SK-N-SH treated with all-trans-retinoic acid at 6 μM for 48 hours (cell line): Measurements from ENCODE around the gene TRPM5.

Experiments used
- ATAC-seq: fragments of 200-7000 bp; cut with Tn5 transposase; 3 replicates; pipeline ENCODE4 v1.9.1; 2020; ENCODE audit warnings: mild to moderate bottlenecking, moderate library complexity
- ARNTL ChIP-seq: fragments of 450-650 bp; formaldehyde crosslinking; IDR thresholded peaks from 2 replicates; pipeline ENCODE4 v1.5.0; 2020; ENCODE audit warnings: low read depth, mild to moderate bottlenecking, moderate library complexity, borderline replicate concordance
- BACH2 ChIP-seq: fragments of 250-450 bp; sonication (Bioruptor Pico); IDR thresholded peaks from 2 replicates; pipeline ENCODE4 v1.9.0; 2021; ENCODE audit warnings: mild to moderate bottlenecking, borderline replicate concordance
- CSDC2 ChIP-seq: fragments of 250-450 bp; sonication (Bioruptor Pico); IDR thresholded peaks from 2 replicates; pipeline ENCODE4 v1.5.0; 2020; ENCODE audit warnings: mild to moderate bottlenecking, moderate library complexity
- ESRRG ChIP-seq: fragments of 250-450 bp; sonication (Bioruptor Pico); IDR thresholded peaks from 2 replicates; pipeline ENCODE4 v1.6.1; 2021; ENCODE audit warnings: mild to moderate bottlenecking
- ISL1 ChIP-seq: fragments of 250-450 bp; sonication (Bioruptor Pico); IDR thresholded peaks from 2 replicates; pipeline ENCODE4 v2.1.2; 2022; ENCODE audit warnings: mild to moderate bottlenecking, moderate library complexity
- OSR1 ChIP-seq: fragments of 250-450 bp; sonication (Bioruptor Pico); IDR thresholded peaks from 2 replicates; pipeline ENCODE4 v1.8.0; 2022; ENCODE audit warnings: moderate library complexity, mild to moderate bottlenecking, inconsistent platforms
- PPARA ChIP-seq: fragments of 250-450 bp; sonication (Bioruptor Pico); IDR thresholded peaks from 2 replicates; pipeline ENCODE4 v1.5.0; 2020; ENCODE audit warnings: mild to moderate bottlenecking, borderline replicate concordance
- SNAI2 ChIP-seq: fragments of 250-450 bp; sonication (Bioruptor Pico); IDR thresholded peaks from 2 replicates; pipeline ENCODE4 v1.5.0; 2020; ENCODE audit warnings: mild to moderate bottlenecking, moderate library complexity
- TCF4 ChIP-seq: fragments of 250-450 bp; sonication (Bioruptor Pico); IDR thresholded peaks from 2 replicates; pipeline ENCODE4 v1.8.0; 2021; ENCODE audit warnings: mild to moderate bottlenecking, moderate library complexity, borderline replicate concordance
- TOX ChIP-seq: fragments of 250-450 bp; sonication (Bioruptor Pico); IDR thresholded peaks from 2 replicates; pipeline ENCODE4 v1.8.0; 2021; ENCODE audit warnings: mild to moderate bottlenecking, moderate library complexity, borderline replicate concordance
- ZFP3 ChIP-seq: fragments of 250-450 bp; sonication (Bioruptor Pico); IDR thresholded peaks from 2 replicates; pipeline ENCODE4 v1.5.0; 2020; ENCODE audit warnings: mild to moderate bottlenecking, moderate library complexity
- ZNF565 ChIP-seq: fragments of 450-650 bp; formaldehyde crosslinking; conservative IDR thresholded peaks from 2 replicates; pipeline ENCODE4 v1.5.0; 2020; ENCODE audit warnings: low read depth, mild to moderate bottlenecking, moderate library complexity
- ZNF70 ChIP-seq: fragments of 450-650 bp; formaldehyde crosslinking; IDR thresholded peaks from 2 replicates; pipeline ENCODE4 v1.5.0; 2020; ENCODE audit warnings: mild to moderate bottlenecking, moderate library complexity
- TF ChIP-seq, protein P1 (sequence below): fragments of 250-450 bp; sonication (Bioruptor Pico); IDR thresholded peaks from 2 replicates; pipeline ENCODE4 v1.5.0; 2020; ENCODE audit warnings: mild to moderate bottlenecking, moderate library complexity
- TF ChIP-seq, protein P2 (sequence below): fragments of 250-450 bp; sonication (Bioruptor Pico); IDR thresholded peaks from 2 replicates; pipeline ENCODE4 v1.5.1; 2021; ENCODE audit warnings: mild to moderate bottlenecking, moderate library complexity
- TF ChIP-seq, protein P3 (sequence below): fragments of 250-450 bp; sonication (Bioruptor Pico); IDR thresholded peaks from 2 replicates; pipeline ENCODE4 v1.5.1; 2020; ENCODE audit warnings: low read depth, mild to moderate bottlenecking, moderate library complexity

TRPM5 gene

DNA sequence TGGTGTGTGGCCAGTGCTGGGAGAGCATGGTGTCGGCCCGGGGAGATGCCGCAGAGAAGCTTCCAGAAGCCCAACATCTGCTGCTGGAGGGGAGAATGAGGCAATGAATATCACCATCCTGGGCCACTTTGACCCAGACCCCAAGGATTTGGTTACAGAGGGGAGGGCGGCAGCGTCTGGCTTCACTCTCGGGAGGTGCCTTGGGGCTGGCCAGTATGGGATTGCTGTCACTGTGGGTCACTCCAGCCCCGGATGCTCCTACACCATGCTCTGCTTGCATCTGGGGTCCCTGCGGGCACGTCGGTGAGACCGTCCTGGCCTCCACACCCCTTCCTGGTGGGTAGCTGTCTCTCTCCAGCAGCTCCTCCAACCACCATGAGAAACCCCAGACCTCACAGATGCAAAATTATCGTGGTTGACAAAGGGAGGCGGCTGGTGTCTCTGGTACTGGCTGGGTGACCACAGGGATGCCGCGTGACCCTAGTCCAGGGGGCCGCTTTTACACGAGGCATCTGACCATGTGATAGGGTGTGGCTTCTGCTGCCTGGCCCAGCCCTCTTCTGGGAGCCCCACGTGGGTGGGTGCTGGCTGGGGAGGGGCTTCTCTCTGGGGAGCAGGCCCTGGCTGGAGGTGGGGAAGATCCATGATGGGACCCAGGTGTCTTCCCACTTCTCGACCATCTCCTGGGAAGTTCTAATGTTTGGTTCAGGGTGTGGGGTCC, 6.2 kb upstream of the TRPM5 start:
- TF ChIP-seq ZFP3 (CRISPR knock-in tag) (no peak), TCF4 (CRISPR knock-in tag) (no peak), ISL1 (CRISPR knock-in tag) (no peak), CSDC2 (CRISPR knock-in tag) (no peak), OSR1 (CRISPR knock-in tag) (no peak)
- TF ChIP-seq, protein P1, sequence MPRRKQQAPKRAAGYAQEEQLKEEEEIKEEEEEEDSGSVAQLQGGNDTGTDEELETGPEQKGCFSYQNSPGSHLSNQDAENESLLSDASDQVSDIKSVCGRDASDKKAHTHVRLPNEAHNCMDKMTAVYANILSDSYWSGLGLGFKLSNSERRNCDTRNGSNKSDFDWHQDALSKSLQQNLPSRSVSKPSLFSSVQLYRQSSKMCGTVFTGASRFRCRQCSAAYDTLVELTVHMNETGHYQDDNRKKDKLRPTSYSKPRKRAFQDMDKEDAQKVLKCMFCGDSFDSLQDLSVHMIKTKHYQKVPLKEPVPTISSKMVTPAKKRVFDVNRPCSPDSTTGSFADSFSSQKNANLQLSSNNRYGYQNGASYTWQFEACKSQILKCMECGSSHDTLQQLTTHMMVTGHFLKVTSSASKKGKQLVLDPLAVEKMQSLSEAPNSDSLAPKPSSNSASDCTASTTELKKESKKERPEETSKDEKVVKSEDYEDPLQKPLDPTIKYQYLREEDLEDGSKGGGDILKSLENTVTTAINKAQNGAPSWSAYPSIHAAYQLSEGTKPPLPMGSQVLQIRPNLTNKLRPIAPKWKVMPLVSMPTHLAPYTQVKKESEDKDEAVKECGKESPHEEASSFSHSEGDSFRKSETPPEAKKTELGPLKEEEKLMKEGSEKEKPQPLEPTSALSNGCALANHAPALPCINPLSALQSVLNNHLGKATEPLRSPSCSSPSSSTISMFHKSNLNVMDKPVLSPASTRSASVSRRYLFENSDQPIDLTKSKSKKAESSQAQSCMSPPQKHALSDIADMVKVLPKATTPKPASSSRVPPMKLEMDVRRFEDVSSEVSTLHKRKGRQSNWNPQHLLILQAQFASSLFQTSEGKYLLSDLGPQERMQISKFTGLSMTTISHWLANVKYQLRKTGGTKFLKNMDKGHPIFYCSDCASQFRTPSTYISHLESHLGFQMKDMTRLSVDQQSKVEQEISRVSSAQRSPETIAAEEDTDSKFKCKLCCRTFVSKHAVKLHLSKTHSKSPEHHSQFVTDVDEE (CRISPR knock-in tag) = no peak
- TF ChIP-seq, protein P2, sequence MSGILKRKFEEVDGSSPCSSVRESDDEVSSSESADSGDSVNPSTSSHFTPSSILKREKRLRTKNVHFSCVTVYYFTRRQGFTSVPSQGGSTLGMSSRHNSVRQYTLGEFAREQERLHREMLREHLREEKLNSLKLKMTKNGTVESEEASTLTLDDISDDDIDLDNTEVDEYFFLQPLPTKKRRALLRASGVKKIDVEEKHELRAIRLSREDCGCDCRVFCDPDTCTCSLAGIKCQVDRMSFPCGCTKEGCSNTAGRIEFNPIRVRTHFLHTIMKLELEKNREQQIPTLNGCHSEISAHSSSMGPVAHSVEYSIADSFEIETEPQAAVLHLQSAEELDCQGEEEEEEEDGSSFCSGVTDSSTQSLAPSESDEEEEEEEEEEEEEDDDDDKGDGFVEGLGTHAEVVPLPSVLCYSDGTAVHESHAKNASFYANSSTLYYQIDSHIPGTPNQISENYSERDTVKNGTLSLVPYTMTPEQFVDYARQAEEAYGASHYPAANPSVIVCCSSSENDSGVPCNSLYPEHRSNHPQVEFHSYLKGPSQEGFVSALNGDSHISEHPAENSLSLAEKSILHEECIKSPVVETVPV (CRISPR knock-in tag) = no peak
- TF ChIP-seq, protein P3, sequence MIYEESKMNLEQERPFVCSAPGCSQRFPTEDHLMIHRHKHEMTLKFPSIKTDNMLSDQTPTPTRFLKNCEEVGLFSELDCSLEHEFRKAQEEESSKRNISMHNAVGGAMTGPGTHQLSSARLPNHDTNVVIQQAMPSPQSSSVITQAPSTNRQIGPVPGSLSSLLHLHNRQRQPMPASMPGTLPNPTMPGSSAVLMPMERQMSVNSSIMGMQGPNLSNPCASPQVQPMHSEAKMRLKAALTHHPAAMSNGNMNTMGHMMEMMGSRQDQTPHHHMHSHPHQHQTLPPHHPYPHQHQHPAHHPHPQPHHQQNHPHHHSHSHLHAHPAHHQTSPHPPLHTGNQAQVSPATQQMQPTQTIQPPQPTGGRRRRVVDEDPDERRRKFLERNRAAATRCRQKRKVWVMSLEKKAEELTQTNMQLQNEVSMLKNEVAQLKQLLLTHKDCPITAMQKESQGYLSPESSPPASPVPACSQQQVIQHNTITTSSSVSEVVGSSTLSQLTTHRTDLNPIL (CRISPR knock-in tag) = no peak
- TF ChIP-seq, all 23 proteins: peak for 0
- ATAC-seq = no peak

DNA sequence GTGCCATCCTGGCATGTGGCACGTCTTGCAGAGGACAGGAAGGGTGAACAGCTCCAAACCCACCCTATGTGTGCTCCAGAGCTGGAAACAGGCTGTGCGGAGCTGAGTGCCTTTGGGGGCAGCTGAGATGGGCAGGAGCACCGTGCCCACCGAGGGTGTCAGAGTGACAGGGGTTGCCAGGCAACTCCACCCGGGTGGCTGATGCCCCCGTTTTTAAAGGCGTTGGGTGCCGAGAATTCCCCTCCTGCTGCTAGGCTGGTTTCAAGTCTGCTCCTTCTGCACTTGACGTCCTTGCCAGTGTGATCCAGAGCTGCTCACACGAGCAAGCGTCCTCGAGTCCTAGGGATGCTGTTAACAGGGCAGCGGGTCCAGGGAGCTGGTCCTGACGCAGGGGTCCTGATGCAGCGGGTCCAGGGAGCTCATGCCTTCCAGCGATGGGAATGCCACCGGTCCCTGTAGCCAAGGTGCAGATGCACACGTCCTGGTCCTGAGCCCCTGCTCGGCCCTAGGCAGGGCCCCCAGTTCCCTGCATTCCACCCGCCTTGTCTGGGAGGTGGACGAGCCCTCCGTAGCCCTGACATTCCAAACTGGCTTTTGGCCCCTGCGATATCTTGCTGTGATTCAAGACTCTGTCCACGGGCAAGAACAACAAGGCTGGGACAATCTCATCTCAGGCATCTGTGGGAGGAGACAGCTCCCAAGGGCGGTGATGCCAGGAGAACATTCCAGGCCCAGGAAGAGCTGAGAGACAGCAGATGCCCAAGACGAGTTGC, 5.4 kb upstream of the TRPM5 start:
- no peak for ATAC-seq
- TF ChIP-seq ZFP3 (CRISPR knock-in tag) (no peak), ESRRG (CRISPR knock-in tag) (no peak), ZNF565 (CRISPR knock-in tag) (no peak)

DNA sequence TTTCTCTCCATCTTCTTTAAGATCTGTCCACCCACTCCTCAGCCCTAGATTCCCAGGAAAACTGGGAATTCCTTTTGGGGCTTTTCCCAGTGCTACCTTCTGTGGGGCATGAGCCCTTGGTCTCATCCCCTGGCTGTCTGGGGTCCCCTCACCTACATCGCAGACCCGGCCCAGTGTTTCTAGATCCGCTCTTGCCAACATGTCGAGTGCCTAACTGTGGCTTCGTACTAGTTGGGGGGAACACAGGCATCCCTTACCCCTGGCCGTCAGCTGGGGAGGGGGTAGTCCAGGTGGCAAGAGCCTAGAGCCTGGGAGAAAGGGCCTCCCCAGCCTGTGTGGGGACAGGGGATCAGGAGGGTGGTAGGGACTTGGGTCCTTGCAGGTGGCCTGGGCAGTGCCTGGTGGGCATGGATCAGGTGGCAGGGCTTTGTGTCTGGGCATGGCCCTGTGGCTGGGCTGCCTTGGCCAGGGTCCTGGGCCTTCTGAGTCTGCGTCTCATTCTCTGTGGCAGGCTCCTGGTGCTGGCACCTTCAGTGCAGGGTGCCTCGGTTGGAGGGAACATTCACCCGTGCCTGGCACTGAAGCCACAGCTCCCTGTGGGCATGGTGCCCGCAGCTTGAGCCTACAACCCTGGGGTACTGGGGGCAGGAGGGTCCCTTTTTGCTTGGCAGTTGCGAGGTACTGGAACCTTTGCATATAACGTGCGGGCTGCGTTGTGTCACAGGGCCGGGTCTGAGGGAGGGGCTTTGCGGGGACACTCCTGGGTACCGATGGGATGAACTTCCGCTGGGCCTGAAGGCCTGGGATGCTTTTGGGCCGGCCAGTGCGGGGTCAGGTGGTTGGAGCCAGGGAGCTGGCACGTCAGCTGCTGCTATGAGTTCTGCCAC, 4.6 kb upstream of the TRPM5 start:
- ATAC-seq = no peak
- TF ChIP-seq ZFP3 (CRISPR knock-in tag) = no peak
- TF ChIP-seq TOX (CRISPR knock-in tag) = no peak
- TF ChIP-seq, protein P1 (CRISPR knock-in tag) = no peak
- TF ChIP-seq CSDC2 (CRISPR knock-in tag) = no peak
- TF ChIP-seq SNAI2 = no peak
- no peak for TF ChIP-seq ISL1 (CRISPR knock-in tag)
- no peak for TF ChIP-seq ZNF565 (CRISPR knock-in tag)
- TF ChIP-seq PPARA = no peak
- TF ChIP-seq ESRRG (CRISPR knock-in tag) = no peak
- no peak for TF ChIP-seq ZNF70 (CRISPR knock-in tag)
- TF ChIP-seq BACH2 (CRISPR knock-in tag) = no peak
- TF ChIP-seq, protein P3 (CRISPR knock-in tag) = no peak
- TF ChIP-seq ARNTL = no peak
- TF ChIP-seq, all 23 proteins: peak for 0
